K562 (cell line): ENCODE data around the gene UTRN. TPM values are rescaled to one million over a fixed set of nuclear protein-coding genes. Genes with fewer than 3 reads are reported as not detected.

Source experiments
- ATAC-seq: fragments of 200-7000 bp; cut with Tn5 transposase; 3 replicates; pipeline ENCODE4 v1.9.1; 2020; ENCODE audit warnings: moderate library complexity
- BruUV-seq: library from RNA; stranded (reverse); fragments of 400-500 nt; replicated peaks from 2 replicates; lab custom pipeline; 2021; lab: Mats Ljungman, UMichigan
- CTCF ChIA-PET: fragments of 300-600 bp; formaldehyde crosslinking; extraction: SDS; loops from one replicate; lab custom pipeline; 2021; ENCODE audit warnings: low intra/inter-chr PET ratio; lab: Yijun Ruan, JAX
- POLR2A ChIA-PET: fragments of 300-600, 350-650 bp; sonication (Branson Sonifier 250); formaldehyde crosslinking; extraction: SDS; loops from one replicate; lab custom pipeline; 2021; ENCODE audit warnings: antibody characterized with exemption, inconsistent platforms; lab: Yijun Ruan, JAX
- DNase-seq, 4 experiments: peaks; one replicate each; pipeline versions ENCODE4 v3.0.0 to v3.0.0-alpha.2; 2011 to 2018; ENCODE audit warnings: low spot score in 3 of 4, mixed read lengths in 3 of 4; ENCODE audit errors: extremely low read depth in 1 of 4
- FAIRE-seq: peaks from 2 replicates; lab custom pipeline; 2011; peaks lifted over from hg19 to GRCh38; lab: Jason Lieb, UNC
- H2AFZ ChIP-seq: 2 replicates; pipeline ENCODE4 v1.6.0; 2011; ENCODE audit warnings: low read depth, low read length, control low read depth, inconsistent platforms
- H3K27ac ChIP-seq: fragments of 200-600 bp; 3 replicates; pipeline ENCODE4 v1.8.0; 2011; ENCODE audit warnings: low read depth, mild to moderate bottlenecking, control low read depth, inconsistent platforms, low read length, moderate library complexity, mixed read lengths; ENCODE audit errors: extremely low read depth
- H3K27me3 ChIP-seq, 2 experiments: fragments of 300-600 bp in 1 of 2; 2 replicates in 1 of 2; 3 replicates in 1 of 2; pipeline versions ENCODE4 v1.6.0 to v1.8.0; 2011; ENCODE audit warnings: inconsistent platforms in 2 of 2, low read length in 2 of 2, mild to moderate bottlenecking in 1 of 2, mixed read lengths in 1 of 2, moderate library complexity in 1 of 2; ENCODE audit not compliant: control insufficient read depth in 2 of 2, insufficient read depth in 2 of 2
- H3K36me3 ChIP-seq: fragments of 300-600 bp; 3 replicates; pipeline ENCODE4 v1.8.0; 2011; ENCODE audit warnings: mild to moderate bottlenecking, low read length, inconsistent platforms; ENCODE audit not compliant: control insufficient read depth, insufficient read depth
- H3K4me1 ChIP-seq, 2 experiments: fragments of 200-600 bp in 1 of 2; replicated peaks in 1 of 2; 2 replicates in 1 of 2; 3 replicates in 1 of 2; pipeline versions ENCODE4 v1.5.1 to v1.8.0; 2011; ENCODE audit warnings: inconsistent platforms in 2 of 2, low read length in 2 of 2, mild to moderate bottlenecking in 1 of 2, mixed read lengths in 1 of 2, moderate library complexity in 1 of 2; ENCODE audit not compliant: control insufficient read depth in 2 of 2, insufficient read depth in 2 of 2
- H3K4me2 ChIP-seq: 2 replicates; pipeline ENCODE4 v1.6.1; 2011; ENCODE audit warnings: low read length, control low read depth, inconsistent platforms, mixed read lengths; ENCODE audit not compliant: insufficient read depth
- H3K4me3 ChIP-seq: fragments of 200-600 bp; sonication (generic), shearing (Covaris generic); 2 replicates; pipeline ENCODE4 v1.5.1; 2016; ENCODE audit warnings: control low read depth, inconsistent platforms
- H3K79me2 ChIP-seq: fragments of 200-600 bp; 3 replicates; pipeline ENCODE4 v1.8.0; 2011; ENCODE audit warnings: low read length, inconsistent platforms; ENCODE audit not compliant: control insufficient read depth, insufficient read depth
- H3K9ac ChIP-seq, 2 experiments: 2 replicates each; pipeline versions ENCODE4 v1.6.0 to v1.6.1; 2011; ENCODE audit warnings: low read depth in 2 of 2, low read length in 2 of 2, control low read depth in 1 of 2, inconsistent platforms in 1 of 2, mild to moderate bottlenecking in 1 of 2, mixed read lengths in 1 of 2; ENCODE audit not compliant: insufficient read depth in 1 of 2
- H3K9me1 ChIP-seq: one replicate; pipeline ENCODE4 v1.6.0; 2011; ENCODE audit warnings: inconsistent platforms, mild to moderate bottlenecking, low read length, moderate library complexity; ENCODE audit not compliant: control insufficient read depth, insufficient read depth
- H3K9me3 ChIP-seq: replicated peaks from 2 replicates; pipeline ENCODE4 v1.5.1; 2011; ENCODE audit warnings: low read depth, low read length, inconsistent platforms; ENCODE audit not compliant: control insufficient read depth, insufficient read depth
- H4K20me1 ChIP-seq: replicated peaks from 2 replicates; pipeline ENCODE4 v1.6.1; 2011; ENCODE audit warnings: low read length, inconsistent platforms, mixed read lengths; ENCODE audit not compliant: control insufficient read depth, insufficient read depth
- ETV6 ChIP-seq, 3 experiments: fragments of 150-350 bp in 1 of 3; sonication (generic) in 1 of 3; formaldehyde crosslinking in 1 of 3; IDR thresholded peaks; 2 replicates each; pipeline versions ENCODE4 v1.6.1 to v1.8.0; 2014 to 2022; ENCODE audit warnings: borderline replicate concordance in 2 of 3, low read depth in 2 of 3, antibody characterized with exemption in 1 of 3, low read length in 1 of 3, mild to moderate bottlenecking in 1 of 3, missing genetic modification reagents in 1 of 3
- NFXL1 ChIP-seq: fragments of 450-650 bp; formaldehyde crosslinking; IDR thresholded peaks from 2 replicates; pipeline ENCODE4 v1.4.0; 2021; ENCODE audit warnings: mild to moderate bottlenecking
- PHF20 ChIP-seq: fragments of 450-650 bp; IDR thresholded peaks from 2 replicates; pipeline ENCODE4 v1.6.1; 2018; ENCODE audit not compliant: partially characterized antibody
- POLR2AphosphoS5 ChIP-seq: IDR thresholded peaks from 2 replicates; pipeline ENCODE4 v1.6.1; 2011; ENCODE audit warnings: mild to moderate bottlenecking, low read depth, low read length, moderate library complexity; ENCODE audit not compliant: control insufficient read depth, insufficient read depth
- POLR3A ChIP-seq: IDR thresholded peaks from 2 replicates; pipeline ENCODE4 v1.6.1; 2011; ENCODE audit warnings: borderline replicate concordance, mild to moderate bottlenecking, moderate library complexity; ENCODE audit not compliant: insufficient read length, insufficient read depth; ENCODE audit errors: extremely low read depth
- STAT5A ChIP-seq: IDR thresholded peaks from 2 replicates; pipeline ENCODE4 v1.6.1; 2012; ENCODE audit warnings: low read length, inconsistent platforms, borderline replicate concordance
- TCF7 ChIP-seq: sonication (generic); IDR thresholded peaks from 2 replicates; pipeline ENCODE4 v1.6.1; 2016; ENCODE audit warnings: antibody characterized with exemption, borderline replicate concordance
- ZBTB7A ChIP-seq: IDR thresholded peaks from 2 replicates; pipeline ENCODE4 v1.6.1; 2011; ENCODE audit warnings: low read depth, mild to moderate bottlenecking, low read length, moderate library complexity, borderline replicate concordance; ENCODE audit not compliant: control insufficient read depth
- ZNF699 ChIP-seq: fragments of 250-450 bp; sonication (Bioruptor Pico); IDR thresholded peaks from 2 replicates; pipeline ENCODE4 v1.8.0; 2021; ENCODE audit warnings: mild to moderate bottlenecking, moderate library complexity; ENCODE audit not compliant: insufficient replicate concordance
- ZNF717 ChIP-seq: fragments of 250-450 bp; sonication (Bioruptor Pico); IDR thresholded peaks from 2 replicates; pipeline ENCODE4 v1.5.0; 2021
- WGBS: fragments of 100-300 bp; shearing (Covaris generic); methylation state at CpG from one replicate; pipeline ENCODE4 v1.1.6; 2016; ENCODE audit warnings: low coverage, mixed read lengths; ENCODE audit not compliant: insufficient coverage; ENCODE audit errors: missing lambda C conversion rate; 5-methylcytosine and 5-hydroxymethylcytosine counted together
- in situ Hi-C: fragments of 300-500 bp; cut with MboI; formaldehyde crosslinking; loops from 4 replicates; pipeline ENCODE4 v1.15.0; 2018; ENCODE audit warnings: inconsistent platforms, mixed read lengths
- intact Hi-C: fragments of 100-400 bp; cut with micrococcal nuclease; formaldehyde crosslinking; loops from 2 replicates; pipeline ENCODE4 v1.14.2; 2022
- polyA plus RNA-seq, 8 experiments: library from polyadenylated mRNA; depleted of rRNA in 4 of 8; stranded (reverse) in 5 of 8; unstranded in 3 of 8; fragments of >200 nt; fragmentation: Nextera tagmentation in 2 of 8; fragmentation: Illumina TruSeq in 1 of 8; extraction: Ambion mirVana in 2 of 8; extraction: Trizol in 1 of 8; gene quantifications; 2 replicates each; pipeline versions ENCODE4 v1.2.1 to v1.2.3, GENCODE V29; 2011 to 2014; ENCODE audit warnings: inconsistent platforms in 1 of 8, missing spikeins in 1 of 8
- total RNA-seq, 7 experiments: library from RNA; depleted of rRNA in 6 of 7; stranded (reverse); fragments of >200 nt in 6 of 7; fragmentation: Illumina TruSeq in 2 of 7; extraction: Trizol in 2 of 7; gene quantifications; 2 replicates each; pipeline versions ENCODE4 v1.2.1 to v1.2.3, GENCODE V29; 2011 to 2021; ENCODE audit warnings: low replicate concordance in 1 of 7
- TF ChIP-seq, protein P1 (sequence below): fragments of 450-650 bp; IDR thresholded peaks from 2 replicates; pipeline ENCODE4 v1.6.1; 2016; ENCODE audit warnings: missing biosample characterization, missing genetic modification characterization
- TF ChIP-seq, protein P2 (sequence below), 2 experiments: fragments of 200-800 bp in 1 of 2; sonication (Bioruptor generic) in 1 of 2; sonication (generic) in 1 of 2; formaldehyde crosslinking in 1 of 2; IDR thresholded peaks in 1 of 2; conservative IDR thresholded peaks in 1 of 2; 2 replicates each; pipeline versions ENCODE4 v1.5.0 to v1.6.1; 2016 to 2020; ENCODE audit warnings: missing compliant biosample characterization in 1 of 2, missing genetic modification characterization in 1 of 2, missing genetic modification reagents in 1 of 2
- TF ChIP-seq, protein P3 (sequence below), 2 experiments: fragments of 450-650 bp; IDR thresholded peaks; 2 replicates each; pipeline ENCODE4 v1.6.1; 2016
- TF ChIP-seq, protein P4 (sequence below): fragments of 450-650 bp; IDR thresholded peaks from 2 replicates; pipeline ENCODE4 v1.6.1; 2018; ENCODE audit warnings: mild to moderate bottlenecking, low read depth; ENCODE audit not compliant: partially characterized antibody

Gene UTRN
- total and polyA plus RNA-seq, 9 of the 15 experiments (the other 6 are each of a cell fraction or from before 2014, with no cell fraction given): 0.94 to 22.4 (median 10.0) TPM

DNA sequence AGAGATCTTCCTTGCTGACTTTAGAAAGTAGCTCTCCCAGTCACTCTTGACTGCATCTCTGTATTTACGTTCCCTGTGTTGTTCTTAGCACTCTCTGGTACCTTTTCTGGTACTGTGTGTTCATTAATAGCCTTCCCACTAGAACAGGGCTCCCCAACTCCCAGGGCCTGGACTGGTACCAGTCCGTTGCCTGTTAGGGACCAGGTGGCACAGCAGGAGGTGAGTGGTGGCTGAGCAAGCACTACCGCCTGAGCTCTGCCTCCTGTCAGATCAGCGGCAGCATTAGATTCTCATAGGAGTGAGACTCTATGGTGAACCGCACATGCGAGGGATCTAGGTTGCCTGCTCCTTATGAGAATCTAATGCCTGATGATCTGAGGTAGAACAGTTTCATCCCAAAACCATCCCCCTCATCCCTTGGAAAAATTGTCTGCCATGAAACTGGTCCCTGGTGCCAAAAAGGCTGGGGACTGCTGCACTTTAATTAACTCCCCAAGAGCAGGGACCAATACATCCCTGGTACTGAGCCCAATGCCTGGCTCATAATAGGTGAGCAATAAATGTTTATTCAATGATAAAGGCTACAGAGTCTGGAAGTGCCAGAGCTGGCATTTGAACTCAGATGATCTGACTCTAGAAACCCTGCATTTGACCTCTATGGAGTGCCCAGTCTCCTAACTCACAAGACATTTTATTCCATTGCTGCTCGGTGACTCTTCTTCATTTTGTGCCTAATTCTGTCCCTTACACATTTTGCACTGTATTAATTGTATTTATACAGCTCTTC lies 11.0 kb downstream of the UTRN start:
- Histone ChIP-seq H3K27me3 (no peaks in the 10 kb centered on the region), H3K27ac (no peak overlapping the region), H3K4me3 (no peak overlapping the region), H3K36me3 (no peaks in the 10 kb centered on the region), H3K9ac (no peak overlapping the region), H3K4me2 (no peak overlapping the region), H3K9me1 (no peaks in the 10 kb centered on the region), H3K4me1 (no peaks in the 10 kb centered on the region), H4K20me1 (no peaks in the 10 kb centered on the region), H2AFZ (no peak overlapping the region), H3K9me3 (no peaks in the 10 kb centered on the region), H3K79me2 (no peaks in the 10 kb centered on the region)
- no peak for ATAC-seq
- ChIA-PET CTCF (no interaction called here), POLR2A (no interaction called here)
- in situ Hi-C loops: no loop called here
- no peak for FAIRE-seq
- intact Hi-C loops: no loop called here
- DNase-seq: no peak
- no TSS peak for BruUV-seq
- 14% methylated on average over 7 of the region's 7 CpGs for WGBS
- TF ChIP-seq TCF7 (no peak), POLR3A (no peak), ETV6 (IDR thresholded peaks at IDR 0.05; ENCODE audit: borderline replicate concordance in 1 of 2, low read depth in 2 of 2, low read length in 1 of 2) (no peak), ETV6 (CRISPR knock-in tag; IDR thresholded peaks at IDR 0.05; ENCODE audit: borderline replicate concordance) (no peak), ZNF699 (CRISPR knock-in tag) (no peak), ZBTB7A (no peak), ZNF717 (no peak), STAT5A (no peak), POLR2AphosphoS5 (no peak), NFXL1 (CRISPR knock-in tag) (no peak), PHF20 (no peak)
- TF ChIP-seq, protein P1, sequence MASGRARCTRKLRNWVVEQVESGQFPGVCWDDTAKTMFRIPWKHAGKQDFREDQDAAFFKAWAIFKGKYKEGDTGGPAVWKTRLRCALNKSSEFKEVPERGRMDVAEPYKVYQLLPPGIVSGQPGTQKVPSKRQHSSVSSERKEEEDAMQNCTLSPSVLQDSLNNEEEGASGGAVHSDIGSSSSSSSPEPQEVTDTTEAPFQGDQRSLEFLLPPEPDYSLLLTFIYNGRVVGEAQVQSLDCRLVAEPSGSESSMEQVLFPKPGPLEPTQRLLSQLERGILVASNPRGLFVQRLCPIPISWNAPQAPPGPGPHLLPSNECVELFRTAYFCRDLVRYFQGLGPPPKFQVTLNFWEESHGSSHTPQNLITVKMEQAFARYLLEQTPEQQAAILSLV (tag): no peak
- TF ChIP-seq, protein P2, sequence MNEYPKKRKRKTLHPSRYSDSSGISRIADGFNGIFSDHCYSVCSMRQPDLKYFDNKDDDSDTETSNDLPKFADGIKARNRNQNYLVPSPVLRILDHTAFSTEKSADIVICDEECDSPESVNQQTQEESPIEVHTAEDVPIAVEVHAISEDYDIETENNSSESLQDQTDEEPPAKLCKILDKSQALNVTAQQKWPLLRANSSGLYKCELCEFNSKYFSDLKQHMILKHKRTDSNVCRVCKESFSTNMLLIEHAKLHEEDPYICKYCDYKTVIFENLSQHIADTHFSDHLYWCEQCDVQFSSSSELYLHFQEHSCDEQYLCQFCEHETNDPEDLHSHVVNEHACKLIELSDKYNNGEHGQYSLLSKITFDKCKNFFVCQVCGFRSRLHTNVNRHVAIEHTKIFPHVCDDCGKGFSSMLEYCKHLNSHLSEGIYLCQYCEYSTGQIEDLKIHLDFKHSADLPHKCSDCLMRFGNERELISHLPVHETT (CRISPR knock-in tag; conservative IDR thresholded peaks at IDR 0.05 in 1 of 2, IDR thresholded peaks at IDR 0.05 in 1 of 2): no peak
- TF ChIP-seq, protein P3, sequence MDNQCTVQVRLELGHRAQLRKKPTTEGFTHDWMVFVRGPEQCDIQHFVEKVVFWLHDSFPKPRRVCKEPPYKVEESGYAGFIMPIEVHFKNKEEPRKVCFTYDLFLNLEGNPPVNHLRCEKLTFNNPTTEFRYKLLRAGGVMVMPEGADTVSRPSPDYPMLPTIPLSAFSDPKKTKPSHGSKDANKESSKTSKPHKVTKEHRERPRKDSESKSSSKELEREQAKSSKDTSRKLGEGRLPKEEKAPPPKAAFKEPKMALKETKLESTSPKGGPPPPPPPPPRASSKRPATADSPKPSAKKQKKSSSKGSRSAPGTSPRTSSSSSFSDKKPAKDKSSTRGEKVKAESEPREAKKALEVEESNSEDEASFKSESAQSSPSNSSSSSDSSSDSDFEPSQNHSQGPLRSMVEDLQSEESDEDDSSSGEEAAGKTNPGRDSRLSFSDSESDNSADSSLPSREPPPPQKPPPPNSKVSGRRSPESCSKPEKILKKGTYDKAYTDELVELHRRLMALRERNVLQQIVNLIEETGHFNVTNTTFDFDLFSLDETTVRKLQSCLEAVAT (IDR thresholded peaks at IDR 0.05): no peak
- TF ChIP-seq, protein P4, sequence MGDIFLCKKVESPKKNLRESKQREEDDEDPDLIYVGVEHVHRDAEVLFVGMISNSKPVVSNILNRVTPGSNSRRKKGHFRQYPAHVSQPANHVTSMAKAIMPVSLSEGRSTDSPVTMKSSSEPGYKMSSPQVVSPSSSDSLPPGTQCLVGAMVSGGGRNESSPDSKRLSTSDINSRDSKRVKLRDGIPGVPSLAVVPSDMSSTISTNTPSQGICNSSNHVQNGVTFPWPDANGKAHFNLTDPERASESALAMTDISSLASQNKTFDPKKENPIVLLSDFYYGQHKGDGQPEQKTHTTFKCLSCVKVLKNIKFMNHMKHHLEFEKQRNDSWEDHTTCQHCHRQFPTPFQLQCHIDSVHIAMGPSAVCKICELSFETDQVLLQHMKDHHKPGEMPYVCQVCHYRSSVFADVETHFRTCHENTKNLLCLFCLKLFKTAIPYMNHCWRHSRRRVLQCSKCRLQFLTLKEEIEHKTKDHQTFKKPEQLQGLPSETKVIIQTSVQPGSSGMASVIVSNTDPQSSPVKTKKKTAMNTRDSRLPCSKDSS: no peak
